SK-N-SH (cell line): ENCODE data around the gene GPSM3. TPM values are rescaled to one million over a fixed set of nuclear protein-coding genes. Genes with fewer than 3 reads are reported as not detected.

ENCODE experiments used
- CTCF ChIA-PET: fragments of 300-600, 350-600 bp; formaldehyde crosslinking; extraction: SDS; loops from one replicate; lab custom pipeline; 2021; lab: Yijun Ruan, JAX
- POLR2A ChIA-PET: fragments of 350-600 bp; sonication (Branson Sonifier 250); formaldehyde crosslinking; extraction: SDS; loops from one replicate; lab custom pipeline; 2020; ENCODE audit warnings: antibody characterized with exemption, inconsistent platforms; lab: Yijun Ruan, JAX
- DNase-seq: peaks from one replicate; pipeline ENCODE4 v3.0.0; 2012
- H2AFZ ChIP-seq: fragments of 200-600 bp; sonication (generic); 2 replicates; pipeline ENCODE4 v1.8.1; 2016; ENCODE audit warnings: antibody characterized with exemption, mild to moderate bottlenecking, low read depth
- H3F3A ChIP-seq: fragments of 200-600 bp; sonication (generic); replicated peaks from 2 replicates; pipeline ENCODE3; 2016; ENCODE audit warnings: antibody characterized with exemption, mild to moderate bottlenecking; ENCODE audit not compliant: insufficient read depth
- H3K27ac ChIP-seq, 2 experiments: fragments of 200-500 bp in 1 of 2; fragments of 200-600 bp in 1 of 2; sonication (Bioruptor generic) in 1 of 2; sonication (generic), shearing (Covaris generic) in 1 of 2; 2 replicates each; pipeline versions ENCODE4 v1.5.1 to v1.6.1; 2014 to 2016; ENCODE audit warnings: low read depth in 2 of 2, inconsistent platforms in 1 of 2, low read length in 1 of 2, mild to moderate bottlenecking in 1 of 2, mixed read lengths in 1 of 2
- H3K27me3 ChIP-seq: fragments of 200-600 bp; sonication (generic), shearing (Covaris generic); 2 replicates; pipeline ENCODE4 v1.6.1; 2016; ENCODE audit warnings: mixed run types; ENCODE audit not compliant: insufficient read depth
- H3K36me3 ChIP-seq, 2 experiments: fragments of 200-500 bp in 1 of 2; fragments of 200-600 bp in 1 of 2; sonication (Bioruptor generic) in 1 of 2; sonication (generic) in 1 of 2; replicated peaks in 1 of 2; 2 replicates each; pipeline versions ENCODE3 to v1.5.1; 2014 to 2016; ENCODE audit warnings: low read length in 1 of 2, mild to moderate bottlenecking in 1 of 2; ENCODE audit not compliant: insufficient read depth in 2 of 2, control insufficient read depth in 1 of 2
- H3K4me1 ChIP-seq, 2 experiments: fragments of 200-500 bp in 1 of 2; fragments of 200-600 bp in 1 of 2; sonication (Bioruptor generic) in 1 of 2; sonication (generic), shearing (Covaris generic) in 1 of 2; 2 replicates each; pipeline versions ENCODE4 v1.5.1 to v1.6.1; 2014 to 2016; ENCODE audit warnings: low read depth in 1 of 2, low read length in 1 of 2, mixed run types in 1 of 2; ENCODE audit not compliant: insufficient read depth in 2 of 2, control insufficient read depth in 1 of 2
- H3K4me2 ChIP-seq: fragments of 200-600 bp; sonication (generic), shearing (Covaris generic); 2 replicates; pipeline ENCODE4 v1.6.1; 2017; ENCODE audit warnings: mixed run types
- H3K4me3 ChIP-seq, 2 experiments: fragments of 200-500 bp in 1 of 2; fragments of 200-600 bp in 1 of 2; sonication (Bioruptor generic) in 1 of 2; sonication (generic), shearing (Covaris generic) in 1 of 2; 2 replicates each; pipeline versions ENCODE4 v1.5.1 to v1.8.1; 2014 to 2016; ENCODE audit warnings: low read depth in 2 of 2, inconsistent platforms in 1 of 2, low read length in 1 of 2, mild to moderate bottlenecking in 1 of 2, mixed read lengths in 1 of 2, moderate library complexity in 1 of 2
- H3K79me2 ChIP-seq: fragments of 200-600 bp; sonication (generic); 2 replicates; pipeline ENCODE4 v1.8.1; 2017; ENCODE audit warnings: mild to moderate bottlenecking; ENCODE audit not compliant: insufficient read depth
- H3K9ac ChIP-seq: fragments of 200-600 bp; sonication (generic); 2 replicates; pipeline ENCODE4 v1.6.1; 2017; ENCODE audit warnings: mixed run types
- H3K9me2 ChIP-seq: fragments of 200-600 bp; sonication (generic); 2 replicates; pipeline ENCODE4 v1.6.1; 2017; ENCODE audit warnings: mixed run types
- H3K9me3 ChIP-seq: fragments of 200-600 bp; sonication (generic); 2 replicates; pipeline ENCODE4 v1.6.1; 2017; ENCODE audit warnings: mixed run types, mild to moderate bottlenecking, moderate library complexity
- H4K20me1 ChIP-seq: fragments of 200-600 bp; sonication (generic); 2 replicates; pipeline ENCODE4 v1.6.1; 2017; ENCODE audit warnings: mild to moderate bottlenecking, mixed run types; ENCODE audit not compliant: insufficient read depth
- CHD2 ChIP-seq: fragments of 150-350 bp; IDR thresholded peaks from 2 replicates; pipeline ENCODE4 v1.6.1; 2018; ENCODE audit warnings: low read length; ENCODE audit not compliant: partially characterized antibody
- CTCF ChIP-seq: fragments of 200-600 bp; sonication (generic); IDR thresholded peaks from 2 replicates; pipeline ENCODE4 v1.6.1; 2017; ENCODE audit warnings: antibody characterized with exemption, mild to moderate bottlenecking, moderate library complexity
- EZH2phosphoT487 ChIP-seq: fragments of 200-600 bp; sonication (generic); IDR thresholded peaks from 2 replicates; pipeline ENCODE4 v1.6.1; 2017; ENCODE audit warnings: low read depth, mixed run types, mild to moderate bottlenecking, antibody characterized with exemption, moderate library complexity, borderline replicate concordance
- FOXJ3 ChIP-seq: sonication (generic); formaldehyde crosslinking; IDR thresholded peaks from 2 replicates; pipeline ENCODE4 v1.5.1; 2020; ENCODE audit warnings: mild to moderate bottlenecking, missing genetic modification reagents
- FOXM1 ChIP-seq: IDR thresholded peaks from 2 replicates; pipeline ENCODE4 v1.4.0; 2012; ENCODE audit warnings: low read depth, mild to moderate bottlenecking
- GATA2 ChIP-seq: sonication (generic); formaldehyde crosslinking; IDR thresholded peaks from 2 replicates; pipeline ENCODE4 v1.5.0; 2020; ENCODE audit warnings: mild to moderate bottlenecking, missing genetic modification reagents
- JUND ChIP-seq: IDR thresholded peaks from 2 replicates; pipeline ENCODE4 v1.4.0; 2012
- MAX ChIP-seq: IDR thresholded peaks from 2 replicates; pipeline ENCODE4 v1.4.0; 2012; ENCODE audit warnings: low read depth
- MXI1 ChIP-seq: IDR thresholded peaks from 2 replicates; pipeline ENCODE4 v1.6.1; 2012; ENCODE audit warnings: mild to moderate bottlenecking, low read depth, low read length, improper control_type of control experiment
- NFIC ChIP-seq: IDR thresholded peaks from 2 replicates; pipeline ENCODE4 v1.4.0; 2012; ENCODE audit warnings: borderline replicate concordance
- PBX3 ChIP-seq: IDR thresholded peaks from 2 replicates; pipeline ENCODE4; 2012
- RCOR1 ChIP-seq: fragments of 150-350 bp; IDR thresholded peaks from 2 replicates; pipeline ENCODE4 v1.6.1; 2017; ENCODE audit warnings: antibody characterized with exemption, low read length
- REST ChIP-seq: IDR thresholded peaks from 2 replicates; pipeline ENCODE4 v1.6.1; 2012; ENCODE audit warnings: mild to moderate bottlenecking, low read depth, low read length, moderate library complexity
- RFX5 ChIP-seq: IDR thresholded peaks from 2 replicates; pipeline ENCODE4 v1.6.1; 2012; ENCODE audit warnings: mild to moderate bottlenecking, improper control_type of control experiment, low read length
- RXRA ChIP-seq: IDR thresholded peaks from 2 replicates; pipeline ENCODE4 v1.4.0; 2012; ENCODE audit warnings: low read depth, mild to moderate bottlenecking, borderline replicate concordance
- SIN3A ChIP-seq: IDR thresholded peaks from 2 replicates; pipeline ENCODE4 v1.6.1; 2012; ENCODE audit warnings: low read depth, mild to moderate bottlenecking, low read length, moderate library complexity, borderline replicate concordance
- SMC3 ChIP-seq: IDR thresholded peaks from 2 replicates; pipeline ENCODE4 v1.6.1; 2012; ENCODE audit warnings: low read depth, low read length, improper control_type of control experiment
- TAF1 ChIP-seq: IDR thresholded peaks from 2 replicates; pipeline ENCODE4 v1.6.1; 2012; ENCODE audit warnings: low read depth, mild to moderate bottlenecking, low read length, moderate library complexity, borderline replicate concordance
- TEAD4 ChIP-seq: IDR thresholded peaks from 2 replicates; pipeline ENCODE4 v1.4.0; 2012; ENCODE audit warnings: mild to moderate bottlenecking, borderline replicate concordance; ENCODE audit not compliant: insufficient read depth
- USF2 ChIP-seq: fragments of 150-350 bp; IDR thresholded peaks from 2 replicates; pipeline ENCODE4 v1.6.1; 2017; ENCODE audit warnings: antibody characterized with exemption, low read length, low read depth, borderline replicate concordance
- WGBS: methylation state at CpG from one replicate; pipeline ENCODE4 v1.1.6; 2017; ENCODE audit warnings: low lambda C conversion rate; 5-methylcytosine and 5-hydroxymethylcytosine counted together
- polyA plus RNA-seq, 3 experiments: library from polyadenylated mRNA; depleted of rRNA; stranded (reverse); fragments of >200 nt; gene quantifications; 2 replicates each; pipeline ENCODE4 v1.2.3, GENCODE V29; 2012

Gene GPSM3
- polyA plus RNA-seq, 1 of the 3 experiments (the other 2 are of a cell fraction), result 1.5 TPM

GRCh38 chr6:32239462-32239861 is 47.0 kb upstream of the GPSM3 start:
- no peak overlapping the region for H2AFZ ChIP-seq
- no peak for DNase-seq
- H3K4me2 ChIP-seq, result no peak overlapping the region
- ChIA-PET CTCF (interaction anchor here (1.0 kb wide), 1 partner anchor 557 kb away, joined by 3 read pairs; no protein-coding TSS in a partner anchor), POLR2A (no interaction called here)
- 5% methylated on average over 2 of the region's 2 CpGs for WGBS
- H3K9me2 ChIP-seq, result no peaks in the 10 kb centered on the region
- H3K4me1 ChIP-seq, result no peaks in the 10 kb centered on the region
- no peaks in the 10 kb centered on the region for H3K36me3 ChIP-seq
- no peak overlapping the region for H3K4me3 ChIP-seq
- no peak overlapping the region for H3K9ac ChIP-seq
- TF ChIP-seq TEAD4 (no peak), MXI1 (no peak), SMC3 (no peak), EZH2phosphoT487 (no peak), FOXM1 (no peak), PBX3 (no peak), JUND (no peak), TAF1 (no peak), MAX (no peak), USF2 (no peak), SIN3A (no peak), RXRA (no peak), CHD2 (no peak), CTCF (no peak), RCOR1 (no peak), GATA2 (CRISPR knock-in tag) (no peak), RFX5 (no peak), REST (no peak), NFIC (no peak), FOXJ3 (no peak)
- TF ChIP-seq, all 33 proteins: peak for 0
- Histone ChIP-seq H3K27ac (no peak overlapping the region), H3F3A (no peaks in the 10 kb centered on the region), H3K9me3 (no peaks in the 10 kb centered on the region), H3K27me3 (peaks cover 52% of the 10 kb centered on the region), H4K20me1 (no peaks in the 10 kb centered on the region), H3K79me2 (no peaks in the 10 kb centered on the region)
